NCI-H1105 treated with DMSO at 0.1 percent for 48 hours (cell line): ENCODE results near the gene SND1.

Source experiments
- DNase-seq: peaks from one replicate; lab custom pipeline; 2025; lab: John Stamatoyannopoulos, UW

The SND1 gene

DNA sequence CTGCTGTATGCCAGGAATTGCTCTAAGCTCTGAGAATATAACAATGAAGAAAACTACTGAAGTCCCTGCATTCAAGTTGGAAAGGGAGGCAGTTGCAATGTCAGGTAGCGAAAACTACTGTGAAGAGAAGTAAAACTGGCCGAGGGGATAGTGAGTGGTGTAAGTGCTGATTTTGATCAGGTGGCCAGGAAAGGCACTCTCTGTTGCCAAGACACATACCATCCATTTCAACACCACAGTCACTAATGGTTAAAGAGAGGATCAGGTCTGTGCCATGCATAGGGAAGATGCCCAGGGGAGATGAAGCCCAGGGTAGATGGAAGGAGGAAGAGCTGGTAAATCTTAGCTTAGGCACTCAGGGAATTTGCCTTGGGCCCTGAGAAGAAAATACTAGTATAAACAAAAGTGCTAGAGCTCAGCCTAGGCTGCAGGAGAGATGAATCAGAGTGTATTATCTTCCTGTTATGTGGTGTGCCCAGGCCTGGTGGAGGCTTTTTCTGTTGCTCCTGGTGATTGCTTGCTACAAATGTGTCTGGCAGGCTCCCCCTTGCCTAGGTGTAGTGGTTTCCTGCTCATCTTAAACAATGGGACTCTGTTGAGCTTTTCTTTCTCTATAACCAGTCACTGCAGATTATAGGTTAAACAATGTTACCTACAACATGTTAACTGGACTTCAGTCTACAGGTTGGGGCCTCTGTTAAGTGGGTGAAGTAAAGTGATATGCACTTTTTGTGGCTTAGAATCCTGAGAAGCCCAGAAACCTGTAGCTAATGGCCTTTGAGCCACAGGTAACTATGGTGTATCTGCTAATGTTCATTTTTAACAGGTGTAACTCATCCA, 253.7 kb downstream of the SND1 start:
- DNase-seq, result no peak

DNA sequence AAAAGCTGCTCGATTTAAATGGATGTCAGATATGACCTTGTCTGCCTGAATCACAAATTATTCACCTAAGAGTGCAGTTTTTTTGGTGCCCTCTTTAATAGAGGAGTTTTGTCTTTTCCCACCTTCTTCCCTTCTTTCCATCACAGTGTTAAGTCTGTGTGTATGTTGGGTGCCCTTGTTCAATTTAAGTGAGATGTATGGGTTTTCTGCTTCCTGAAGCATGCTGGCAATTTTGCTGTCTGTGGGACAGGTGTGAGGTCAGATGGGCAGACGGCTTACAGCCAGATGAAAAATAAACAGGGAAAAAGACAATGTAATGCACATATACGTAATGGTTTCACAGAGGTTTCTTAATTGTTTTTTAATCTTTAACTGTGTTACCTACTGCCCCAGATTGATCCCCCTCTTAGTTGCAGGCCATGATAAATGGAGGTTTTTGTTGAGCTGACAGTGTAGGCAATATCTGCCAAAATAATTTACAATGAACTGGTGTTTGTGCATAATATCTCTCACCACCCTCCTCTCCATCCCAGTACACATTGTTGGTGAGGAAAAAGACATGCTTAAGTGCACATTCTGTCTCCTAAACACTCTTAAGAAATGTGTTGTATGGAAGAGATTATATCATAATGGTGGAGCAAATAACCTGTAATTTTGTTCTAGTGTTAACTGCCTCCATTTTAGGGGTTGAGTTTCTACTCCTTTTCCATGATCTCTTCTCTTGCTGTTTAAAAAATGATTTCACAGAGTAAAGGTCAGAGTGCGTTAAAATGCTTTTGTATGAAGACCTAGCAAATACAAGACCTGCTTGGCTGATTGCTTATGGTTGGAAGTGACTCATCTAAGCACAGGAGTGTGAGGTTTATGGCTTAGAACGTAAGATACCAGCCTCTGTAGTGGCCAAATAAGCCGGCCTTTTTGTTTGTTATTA, 255.4 kb downstream of the SND1 start:
- no peak for DNase-seq

- DNase-seq, result no peak
These were observed 256.6 kb downstream of the SND1 start for GRCh38 chr7:127908430-127909258.

- no peak for DNase-seq
These were observed 257.6 kb downstream of the SND1 start for GRCh38 chr7:127909424-127910152.

DNA sequence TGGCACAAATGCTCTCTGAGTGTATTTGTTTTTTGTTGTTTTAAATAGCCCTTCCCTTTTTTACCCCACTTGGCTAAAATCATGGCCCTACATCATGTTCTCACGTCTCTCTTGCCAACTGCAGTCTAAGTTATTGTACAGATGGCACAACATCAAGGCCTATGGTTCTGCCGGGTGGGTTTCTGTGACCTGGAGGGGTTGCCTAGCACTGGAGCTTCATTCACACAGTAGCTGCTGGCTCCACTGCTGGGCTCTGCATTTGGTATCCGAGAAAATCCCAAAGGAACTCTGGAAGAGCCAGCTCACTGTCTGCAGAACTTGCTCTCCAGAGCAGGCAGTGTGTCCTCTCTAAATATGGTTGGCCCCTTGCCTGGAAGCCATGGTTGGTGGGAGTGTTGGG, 258.7 kb downstream of the SND1 start:
- no peak for DNase-seq

DNA sequence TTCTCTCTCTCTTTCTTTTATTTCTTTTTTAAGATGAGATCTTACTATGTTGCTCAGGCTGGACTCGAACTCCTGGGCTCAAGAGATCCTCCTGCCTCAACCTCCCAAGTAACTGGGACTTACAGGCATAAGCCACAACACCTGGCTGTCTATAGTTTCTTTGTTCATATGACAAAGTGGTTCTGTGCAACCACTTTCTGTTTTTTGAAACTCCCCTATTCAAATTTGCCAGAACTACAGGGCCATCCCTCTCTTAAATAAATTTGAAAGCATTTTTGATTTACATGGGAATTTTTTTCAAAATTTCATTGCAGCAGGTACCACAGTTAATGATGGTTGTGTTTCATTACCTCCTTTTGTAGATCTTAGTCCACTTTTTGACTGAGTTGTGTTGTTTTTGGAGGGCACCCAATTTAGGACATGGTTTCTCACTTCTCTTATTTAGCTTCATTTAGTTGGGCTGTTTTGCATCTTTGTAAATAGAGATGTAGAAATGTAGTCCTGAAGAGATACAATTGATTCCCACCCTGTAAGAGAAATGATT, 260.0 kb downstream of the SND1 start:
- no peak for DNase-seq

DNA sequence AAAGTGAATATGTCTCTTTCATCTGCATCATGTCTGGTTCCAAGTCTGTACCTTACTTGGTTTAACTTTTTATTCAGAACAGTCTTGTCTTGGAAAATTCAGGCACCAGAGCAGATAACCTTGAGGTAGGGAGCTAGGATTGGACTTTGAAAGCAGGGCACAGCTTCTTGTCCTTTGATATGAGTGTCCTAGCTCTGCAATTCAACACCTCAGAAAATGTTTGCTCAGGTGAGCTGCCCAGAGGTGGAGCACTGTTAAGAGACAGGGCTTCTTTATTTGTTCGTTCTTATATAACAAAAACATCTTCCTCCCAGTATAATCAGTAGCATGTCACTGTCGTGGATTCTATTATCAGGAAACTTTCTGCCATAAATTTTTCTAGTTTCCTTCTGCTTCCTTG, 260.9 kb downstream of the SND1 start:
- DNase-seq, result no peak

DNA sequence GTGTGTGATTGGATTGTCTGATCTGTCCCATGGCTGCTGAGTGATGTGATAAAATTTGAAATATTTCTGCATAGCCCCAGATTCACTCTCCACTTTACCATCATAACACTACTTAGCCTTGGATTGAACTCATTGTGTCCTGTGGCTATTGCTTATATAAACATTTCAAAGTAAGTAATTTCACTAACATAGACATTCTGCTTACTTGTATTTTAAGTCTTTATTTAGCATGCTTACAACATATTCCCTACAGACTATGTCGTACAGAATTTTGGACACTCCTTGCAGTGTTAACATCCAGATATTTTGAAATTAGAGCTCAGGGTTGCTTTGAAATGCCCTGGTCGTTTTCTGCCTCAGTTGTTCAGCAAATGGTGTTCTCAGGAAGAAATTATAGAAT, 261.7 kb downstream of the SND1 start:
- DNase-seq, result no peak

GRCh38 chr7:127914693-127915092, 262.7 kb downstream of the SND1 start:
- no peak for DNase-seq

DNA sequence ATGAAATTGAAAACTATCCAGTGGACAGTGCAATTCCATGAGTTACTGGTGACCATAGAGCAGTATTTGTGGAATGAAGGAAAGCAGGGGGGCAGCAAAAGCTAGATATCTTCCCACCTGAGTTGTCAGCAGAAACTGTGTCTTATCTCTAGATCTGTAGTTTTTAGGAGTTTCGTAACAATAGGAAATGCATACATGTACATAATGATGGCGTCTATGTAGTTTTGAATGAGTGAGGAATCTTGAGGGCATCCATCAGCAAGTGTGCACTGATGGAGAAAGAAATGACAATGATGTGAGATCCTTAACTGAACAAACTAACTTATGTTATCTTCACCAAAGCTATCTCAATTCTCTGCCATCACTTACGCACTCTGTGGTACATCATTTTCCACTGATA, 264.7 kb downstream of the SND1 start:
- no peak for DNase-seq

DNA sequence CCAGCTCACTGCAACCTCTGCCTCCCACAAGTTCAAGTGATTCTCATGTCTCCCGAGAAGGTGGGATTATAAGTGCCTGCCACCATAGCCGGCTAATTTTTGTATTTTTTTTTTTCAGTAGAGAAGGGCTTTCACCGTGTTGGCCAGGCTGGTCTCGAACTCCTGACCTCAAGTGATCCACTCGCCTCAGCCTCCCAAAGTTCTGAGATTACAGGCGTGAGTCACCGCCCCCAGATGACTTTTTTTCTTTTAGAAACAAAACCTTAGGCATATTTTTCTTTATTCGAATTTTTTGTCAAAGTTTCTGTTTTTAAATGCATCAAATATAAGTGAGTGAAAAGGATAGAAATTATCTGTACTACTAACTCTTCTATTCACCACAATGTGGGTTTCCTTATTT, 266.1 kb downstream of the SND1 start:
- no peak for DNase-seq

DNA sequence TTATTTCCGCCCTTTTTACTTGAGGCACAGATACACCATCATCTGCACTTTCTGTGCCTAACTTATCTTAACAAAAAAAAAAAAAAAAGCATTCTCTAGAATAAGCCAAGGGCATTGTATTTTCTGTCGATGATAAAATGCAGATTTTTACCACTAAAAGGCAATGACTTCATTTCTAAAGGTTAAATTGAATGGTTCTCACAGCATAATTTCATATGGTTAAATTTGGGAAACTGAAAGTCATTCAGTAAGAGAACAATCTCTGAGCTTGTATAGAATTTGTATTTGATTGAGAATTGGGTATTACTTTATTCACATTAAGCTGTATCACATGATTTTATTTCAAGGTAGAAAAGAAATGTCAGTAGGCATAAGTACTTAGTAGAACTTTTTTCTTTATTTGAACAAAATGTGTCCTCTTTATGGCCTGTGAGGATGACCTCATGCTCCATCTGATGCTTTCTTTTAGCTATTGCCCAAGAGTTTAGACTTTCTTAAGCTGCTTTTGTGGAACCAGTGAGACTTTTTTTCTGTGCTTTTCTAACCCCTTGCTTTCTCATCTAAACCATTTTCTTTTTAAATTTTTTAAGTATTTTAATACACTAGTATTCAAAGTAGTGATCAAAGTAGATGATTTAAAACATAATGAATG, 268.9 kb downstream of the SND1 start:
- DNase-seq, result no peak

- no peak for DNase-seq
These were observed 270.7 kb downstream of the SND1 start for GRCh38 chr7:127922656-127923055.

GRCh38 chr7:127924874-127925273, 272.9 kb downstream of the SND1 start:
- DNase-seq, result no peak

DNA sequence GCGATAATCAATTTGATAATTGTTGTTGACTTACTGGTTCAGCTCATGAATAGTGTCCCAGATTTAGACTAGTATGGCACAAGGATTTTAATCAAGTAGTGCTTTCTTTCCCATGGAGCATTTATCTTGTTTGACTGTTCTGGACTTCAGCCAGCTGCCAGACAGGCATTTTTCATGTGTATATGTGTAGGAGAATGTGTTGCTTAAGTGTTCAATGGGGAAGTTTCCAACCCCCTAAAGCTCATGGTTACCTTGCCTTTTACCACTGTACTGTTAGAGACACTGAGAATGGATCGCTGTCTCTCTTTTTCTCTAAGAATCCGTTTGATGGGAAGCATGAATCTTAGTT, 275.3 kb downstream of the SND1 start:
- DNase-seq, result peak; percentile 8

- no peak for DNase-seq
These were observed 276.2 kb downstream of the SND1 start for GRCh38 chr7:127928222-127928621.

DNA sequence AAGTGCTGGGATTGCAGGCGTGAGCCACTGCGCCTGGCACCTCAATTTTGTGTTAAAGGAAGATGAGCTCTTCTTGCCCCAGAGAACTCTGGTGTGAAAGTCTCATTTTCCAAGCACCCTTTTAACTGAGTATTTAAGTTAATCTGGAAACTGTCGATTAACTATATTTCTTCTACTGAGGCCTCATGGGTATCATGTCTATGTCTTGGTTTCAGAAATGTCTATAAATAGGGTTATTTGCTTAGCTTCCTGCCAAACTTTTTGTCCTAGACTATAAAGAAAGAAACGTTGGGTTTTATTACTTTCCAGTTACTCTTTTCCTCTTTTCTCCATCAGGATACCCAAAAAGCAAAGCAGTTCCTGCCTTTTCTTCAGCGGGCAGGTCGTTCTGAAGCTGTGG, 276.9 kb downstream of the SND1 start:
- no peak for DNase-seq

GRCh38 chr7:127930341-127931328, 278.6 kb downstream of the SND1 start:
- no peak for DNase-seq

GRCh38 chr7:127932076-127932475, 280.1 kb downstream of the SND1 start:
- DNase-seq, result no peak

DNA sequence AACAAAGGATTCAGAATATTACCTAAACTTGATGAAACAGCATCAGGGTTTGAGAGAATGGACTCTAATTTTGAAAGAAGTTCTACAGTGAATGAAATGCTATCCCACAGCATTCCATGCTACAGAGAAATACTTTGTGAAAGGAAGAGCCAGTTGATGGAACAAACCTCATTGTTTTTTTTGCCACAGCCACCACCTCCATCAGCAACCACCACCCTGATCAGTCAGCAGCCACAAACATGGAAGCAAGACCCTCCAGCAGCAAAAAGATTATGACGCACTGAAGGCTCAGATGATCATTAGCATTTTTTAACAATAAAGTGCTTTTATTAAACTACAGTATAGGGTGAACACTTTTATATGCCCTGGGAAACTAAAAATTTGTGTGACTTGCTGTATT, 280.5 kb downstream of the SND1 start:
- no peak for DNase-seq
